ENCODE measurements around the gene IGFBPL1. TPM values are rescaled to one million over a fixed set of nuclear protein-coding genes. Genes with fewer than 3 reads are reported as not detected.

IGFBPL1 gene
- total and polyA plus RNA-seq, 8 donors = 0.12 to 2.2 (median 0.72) TPM

DNA sequence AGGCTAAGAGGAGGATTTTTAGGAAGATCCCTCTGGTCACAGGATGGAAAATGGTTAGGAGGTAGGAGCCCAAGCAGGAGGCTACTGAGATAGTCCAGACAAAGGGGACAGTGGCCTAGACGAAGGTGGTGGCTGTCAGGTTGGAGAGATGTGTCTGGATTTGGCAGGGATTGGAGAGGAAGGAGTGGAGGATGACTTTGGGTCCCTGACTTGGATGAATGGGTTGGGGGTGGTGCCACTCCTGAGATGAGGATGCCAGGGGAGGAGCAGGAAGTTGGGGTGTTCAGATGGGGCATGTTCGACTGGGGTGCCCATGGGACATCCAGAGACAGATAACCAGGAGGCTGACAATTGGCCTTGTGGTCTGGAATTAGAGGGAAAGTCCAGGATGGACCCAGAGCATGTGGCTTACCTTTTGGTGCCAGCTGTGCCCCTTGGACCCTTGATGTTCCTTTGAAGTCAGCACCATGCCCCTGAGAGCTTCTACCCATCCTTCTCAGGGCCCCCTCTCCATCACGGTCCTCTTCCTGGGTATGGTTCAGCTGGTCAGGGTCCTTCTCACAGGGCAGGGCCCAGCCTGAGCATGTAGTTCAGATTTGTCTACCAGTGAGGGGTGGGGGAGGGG lies 15.1 kb upstream of the IGFBPL1 start:
- peaks cover 0 to 13% (median 6%) of the 10 kb centered on the region in 3 donors for H3K4me1 ChIP-seq
- TF ChIP-seq, protein P1, sequence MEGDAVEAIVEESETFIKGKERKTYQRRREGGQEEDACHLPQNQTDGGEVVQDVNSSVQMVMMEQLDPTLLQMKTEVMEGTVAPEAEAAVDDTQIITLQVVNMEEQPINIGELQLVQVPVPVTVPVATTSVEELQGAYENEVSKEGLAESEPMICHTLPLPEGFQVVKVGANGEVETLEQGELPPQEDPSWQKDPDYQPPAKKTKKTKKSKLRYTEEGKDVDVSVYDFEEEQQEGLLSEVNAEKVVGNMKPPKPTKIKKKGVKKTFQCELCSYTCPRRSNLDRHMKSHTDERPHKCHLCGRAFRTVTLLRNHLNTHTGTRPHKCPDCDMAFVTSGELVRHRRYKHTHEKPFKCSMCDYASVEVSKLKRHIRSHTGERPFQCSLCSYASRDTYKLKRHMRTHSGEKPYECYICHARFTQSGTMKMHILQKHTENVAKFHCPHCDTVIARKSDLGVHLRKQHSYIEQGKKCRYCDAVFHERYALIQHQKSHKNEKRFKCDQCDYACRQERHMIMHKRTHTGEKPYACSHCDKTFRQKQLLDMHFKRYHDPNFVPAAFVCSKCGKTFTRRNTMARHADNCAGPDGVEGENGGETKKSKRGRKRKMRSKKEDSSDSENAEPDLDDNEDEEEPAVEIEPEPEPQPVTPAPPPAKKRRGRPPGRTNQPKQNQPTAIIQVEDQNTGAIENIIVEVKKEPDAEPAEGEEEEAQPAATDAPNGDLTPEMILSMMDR (IDR thresholded peaks at IDR 0.05) = no peak
- no peaks in the 10 kb centered on the region for H3K27me3 ChIP-seq
- no peak overlapping the region for H3K4me3 ChIP-seq
- WGBS, 2 donors = 71 to 79% methylated on average over 3 of the region's 3 CpGs
- intact Hi-C loops (cut with DNase I) = no loop called here
- no peak for DNase-seq
- H3K36me3 ChIP-seq = no peaks in the 10 kb centered on the region
- no peaks in the 10 kb centered on the region for H3K9me3 ChIP-seq
- no peak overlapping the region for H3K27ac ChIP-seq
- ATAC-seq = no peak
- no peak for FAIRE-seq

DNA sequence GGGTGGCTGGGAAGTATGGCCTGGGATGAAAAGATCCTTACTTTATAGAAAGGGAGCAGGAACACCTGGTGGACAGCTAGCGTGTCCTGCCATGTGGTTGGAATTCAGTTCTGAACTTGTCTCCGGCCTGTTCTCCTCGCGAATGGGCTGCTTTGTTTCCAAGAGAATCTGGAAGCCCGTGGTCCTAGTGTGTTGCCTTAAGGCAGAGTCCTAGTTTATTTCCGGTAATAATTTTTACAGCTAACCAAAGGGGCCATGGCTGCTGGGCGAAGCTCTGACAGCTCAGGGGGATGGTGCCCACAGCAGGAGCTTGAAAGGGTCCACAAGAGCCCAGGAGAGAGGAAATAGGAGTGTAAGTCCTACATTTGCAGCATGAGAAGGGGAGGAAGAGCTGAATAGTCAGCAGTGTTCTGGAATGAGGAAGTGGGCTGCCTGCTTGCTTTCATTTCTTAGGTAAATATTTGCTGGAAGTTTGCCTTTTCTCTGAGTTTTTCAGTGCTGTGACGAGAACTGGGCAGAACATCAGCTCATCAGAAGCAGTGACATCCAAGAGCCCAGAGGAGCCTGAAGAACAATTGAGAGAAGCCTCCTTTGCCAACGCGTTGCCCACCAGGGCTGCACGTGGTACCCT lies 13.1 kb upstream of the IGFBPL1 start:
- no peak for FAIRE-seq
- intact Hi-C loops (cut with DNase I) = no loop called here
- WGBS, 2 donors = 29 to 36% methylated on average over 11 of the region's 11 CpGs

DNA sequence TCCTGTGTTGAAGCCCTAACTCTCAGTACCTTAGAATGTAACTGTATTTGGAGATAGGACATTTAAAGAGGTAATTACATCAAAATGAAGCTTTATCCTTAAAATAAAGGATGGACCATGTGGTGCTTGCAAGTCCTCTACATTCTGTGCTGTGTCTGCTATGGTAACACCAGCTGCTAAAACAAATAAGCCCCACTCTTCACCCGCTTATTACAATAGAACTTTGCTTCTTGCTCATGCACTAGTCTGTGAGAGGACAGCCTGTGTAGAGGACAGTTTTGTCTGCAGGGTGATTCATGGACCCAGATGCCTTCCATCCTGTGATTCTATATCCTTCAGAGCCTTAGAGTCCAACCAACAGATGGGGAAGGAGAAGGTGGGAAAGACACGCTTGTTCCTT lies 12.5 kb upstream of the IGFBPL1 start:
- Histone ChIP-seq H3K27ac (peak overlapping the region; percentile 3 to 84 (median 56)), H3K36me3 (no peaks in the 10 kb centered on the region), H3K27me3 (no peaks in the 10 kb centered on the region), H3K9me3 (no peaks in the 10 kb centered on the region), H3K4me1 (peaks cover 0 to 18% (median 6%) of the 10 kb centered on the region in 3 donors), H3K4me3 (no peak overlapping the region)
- intact Hi-C loops (cut with DNase I) = no loop called here
- FAIRE-seq (no peak), DNase-seq (no peak), ATAC-seq (no peak)
- TF ChIP-seq, protein P1 (IDR thresholded peaks at IDR 0.05) = no peak
- WGBS, 2 donors = 95 to 98% methylated on average over 2 of the region's 2 CpGs

More for the DNA sequence above, 13.1 kb upstream of the IGFBPL1 start:
- Histone ChIP-seq H3K4me3 (peak overlapping the region in 1 of 4 donors; percentile 0), H3K36me3 (no peaks in the 10 kb centered on the region), H3K9me3 (no peaks in the 10 kb centered on the region), H3K27ac (peak overlapping the region; percentile 25 to 84 (median 56)), H3K4me1 (peaks cover 0 to 18% (median 6%) of the 10 kb centered on the region in 3 donors), H3K27me3 (no peaks in the 10 kb centered on the region)
- TF ChIP-seq, protein P1 (IDR thresholded peaks at IDR 0.05) = no peak
- peak in 4 of 6 donors; percentile 29 to 56 (median 46) for DNase-seq
- peak; percentile 87 to 91 (median 88) for ATAC-seq

DNA sequence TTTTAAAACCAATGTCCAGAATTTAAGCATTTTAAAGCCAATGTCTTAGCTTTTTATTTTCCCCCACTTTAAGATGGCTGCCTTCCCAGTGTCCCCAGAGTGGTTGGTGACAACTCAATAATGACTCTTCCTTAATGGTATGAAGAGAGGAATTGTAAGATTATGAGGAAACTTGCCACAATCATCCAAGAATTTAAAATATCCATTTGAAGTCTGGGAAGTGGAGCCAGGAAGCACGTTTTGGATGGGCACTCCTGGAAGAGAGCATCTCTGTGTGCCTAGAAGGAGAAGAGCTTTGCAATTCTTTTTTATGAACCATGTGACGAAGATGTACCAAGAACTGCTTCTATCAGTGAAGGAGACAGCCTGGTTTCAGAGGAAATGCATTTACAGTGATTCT lies 11.3 kb upstream of the IGFBPL1 start:
- FAIRE-seq = no peak
- DNase-seq = no peak
- TF ChIP-seq, protein P1 (IDR thresholded peaks at IDR 0.05) = no peak
- H3K36me3 ChIP-seq = no peaks in the 10 kb centered on the region
- intact Hi-C loops (cut with DNase I) = no loop called here
- peaks cover 0 to 18% (median 6%) of the 10 kb centered on the region in 3 donors for H3K4me1 ChIP-seq
- H3K27me3 ChIP-seq = no peaks in the 10 kb centered on the region
- 69 to 77% methylated on average over 2 of the region's 2 CpGs for WGBS, 2 donors
- no peak overlapping the region for H3K4me3 ChIP-seq
- H3K27ac ChIP-seq = peak overlapping the region in 2 of 4 donors; percentile 22 to 72
- ATAC-seq = no peak
- no peaks in the 10 kb centered on the region for H3K9me3 ChIP-seq

DNA sequence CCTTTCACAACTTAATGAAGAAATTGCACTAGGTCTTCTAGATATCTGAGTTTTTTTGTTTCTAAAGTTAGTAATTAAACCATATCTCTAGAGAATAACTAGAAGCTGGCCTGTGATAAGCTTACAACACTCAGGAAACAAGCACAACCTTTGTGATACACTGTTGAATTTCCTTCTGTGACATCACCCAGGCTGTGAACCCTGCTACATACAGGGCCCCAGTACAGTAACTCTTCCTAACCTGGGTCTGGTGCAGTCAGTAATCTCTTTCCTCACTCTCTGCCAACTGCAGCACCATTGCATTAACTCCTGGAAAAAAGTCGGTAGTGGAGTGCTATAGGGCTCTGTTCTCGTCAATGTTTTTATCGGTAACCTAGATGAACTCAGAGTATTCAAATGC lies 10.6 kb upstream of the IGFBPL1 start:
- TF ChIP-seq, protein P1 (IDR thresholded peaks at IDR 0.05) = no peak
- DNase-seq (no peak), ATAC-seq (peak in 3 of 4 donors; percentile 56 to 64 (median 58)), FAIRE-seq (no peak)
- no peak overlapping the region for H3K4me3 ChIP-seq
- intact Hi-C loops (cut with DNase I) = no loop called here
- no peaks in the 10 kb centered on the region for H3K27me3 ChIP-seq
- H3K36me3 ChIP-seq = no peaks in the 10 kb centered on the region
- WGBS, 2 donors = 43 to 67% methylated on average over 3 of the region's 3 CpGs
- peaks cover 0 to 18% (median 6%) of the 10 kb centered on the region in 3 donors for H3K4me1 ChIP-seq
- peak overlapping the region in 2 of 4 donors; percentile 22 to 72 for H3K27ac ChIP-seq
- H3K9me3 ChIP-seq = no peaks in the 10 kb centered on the region
